ENCODE data around the gene BCAS1. TPM values are rescaled to one million over a fixed set of nuclear protein-coding genes. Genes with fewer than 3 reads are reported as not detected.

The BCAS1 gene
- total RNA-seq, 1 donor from 2014 or later, result 0.04 TPM

DNA sequence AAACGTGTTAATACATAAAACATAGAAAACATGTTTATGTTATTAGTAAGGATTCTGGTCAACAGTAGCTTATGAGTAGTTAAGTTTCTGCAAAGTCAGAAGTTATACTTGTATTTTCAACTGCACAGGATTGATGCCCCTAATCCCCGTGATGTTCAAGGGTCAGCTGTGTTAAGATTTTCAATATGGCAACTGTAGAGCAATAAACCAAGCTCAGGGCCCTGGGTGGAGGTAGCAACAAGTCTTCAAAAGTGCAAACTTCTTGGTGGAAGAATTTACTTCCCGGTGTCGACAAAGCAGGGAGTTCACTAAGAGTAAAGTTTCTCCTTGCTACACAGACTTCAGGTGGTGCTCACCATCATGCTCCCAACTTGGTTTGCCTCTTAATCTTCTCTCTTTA, 4.1 kb upstream of the BCAS1 start:
- no peaks in the 10 kb centered on the region for H3K36me3 ChIP-seq (ENCODE audit: control insufficient read depth, insufficient read depth, low read length)
- no peak for DNase-seq (ENCODE audit: low read depth)
- no peak overlapping the region for H3K4me3 ChIP-seq (ENCODE audit: low read depth, low read length)
- no peak for TF ChIP-seq CTCF (IDR thresholded peaks at IDR 0.05; ENCODE audit: insufficient read depth, low read length, poor library complexity, severe bottlenecking)
- H3K27me3 ChIP-seq (ENCODE audit: control insufficient read depth, insufficient read depth, low read length), result no peaks in the 10 kb centered on the region

DNA sequence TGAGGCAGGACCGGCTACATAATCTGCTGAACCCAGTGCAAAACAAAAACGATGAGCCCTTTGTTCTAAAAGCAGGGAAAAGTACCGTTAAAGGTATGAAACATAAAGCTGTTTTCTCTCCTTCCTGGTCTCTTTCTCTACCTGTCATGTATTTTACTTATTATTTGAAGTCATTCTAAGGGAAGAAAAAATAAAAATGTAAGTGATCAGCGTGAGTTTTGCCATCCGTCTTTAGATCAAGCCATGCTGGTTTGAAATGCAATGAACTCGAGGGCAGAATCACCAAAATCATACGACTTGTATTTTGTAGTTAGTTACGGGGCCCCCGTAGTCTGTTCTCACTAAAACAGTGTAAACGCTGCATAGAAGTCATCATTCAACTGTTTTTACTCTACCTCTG, 2.9 kb upstream of the BCAS1 start:
- Histone ChIP-seq H3K27me3 (ENCODE audit: control insufficient read depth, insufficient read depth, low read length) (no peaks in the 10 kb centered on the region), H3K36me3 (ENCODE audit: control insufficient read depth, insufficient read depth, low read length) (no peaks in the 10 kb centered on the region), H3K4me3 (ENCODE audit: low read depth, low read length) (no peak overlapping the region)
- TF ChIP-seq CTCF (IDR thresholded peaks at IDR 0.05; ENCODE audit: insufficient read depth, low read length, poor library complexity, severe bottlenecking), result no peak
- no peak for DNase-seq (ENCODE audit: low read depth)

GRCh38 chr20:54069501-54069971, 858 bp downstream of the BCAS1 start:
- TF ChIP-seq CTCF (IDR thresholded peaks at IDR 0.05; ENCODE audit: insufficient read depth, low read length, poor library complexity, severe bottlenecking), result no peak
- Histone ChIP-seq H3K27me3 (ENCODE audit: control insufficient read depth, insufficient read depth, low read length) (no peaks in the 10 kb centered on the region), H3K4me3 (ENCODE audit: low read depth, low read length) (no peak overlapping the region), H3K36me3 (ENCODE audit: control insufficient read depth, insufficient read depth, low read length) (no peaks in the 10 kb centered on the region)
- no peak for DNase-seq (ENCODE audit: low read depth)

- DNase-seq (ENCODE audit: low read depth), result no peak
Measured at GRCh38 chr20:54068966-54069365, 1.4 kb downstream of the BCAS1 start.

DNA sequence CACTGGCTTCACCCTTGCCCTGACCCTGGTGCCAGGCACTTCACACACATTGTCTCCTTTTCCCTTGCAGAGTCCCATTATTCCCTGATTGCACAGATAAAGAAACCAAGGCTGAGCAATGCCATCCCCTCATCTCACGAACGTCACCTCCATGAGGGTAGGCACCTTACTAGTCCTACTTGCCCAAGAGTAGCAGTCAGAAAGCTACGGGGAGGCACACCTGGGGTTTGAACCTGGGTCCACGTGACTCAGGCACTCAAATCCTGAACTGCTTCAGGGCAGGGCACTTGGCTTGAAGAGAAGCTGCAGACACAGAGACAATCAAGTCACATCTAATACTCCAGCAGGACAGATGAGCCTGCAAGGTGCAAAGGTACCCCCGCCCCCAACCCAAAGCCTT, 1.9 kb downstream of the BCAS1 start:
- TF ChIP-seq CTCF (IDR thresholded peaks at IDR 0.05; ENCODE audit: insufficient read depth, low read length, poor library complexity, severe bottlenecking), result no peak
- Histone ChIP-seq H3K27me3 (ENCODE audit: control insufficient read depth, insufficient read depth, low read length) (no peaks in the 10 kb centered on the region), H3K36me3 (ENCODE audit: control insufficient read depth, insufficient read depth, low read length) (no peaks in the 10 kb centered on the region), H3K4me3 (ENCODE audit: low read depth, low read length) (no peak overlapping the region)
- no peak for DNase-seq (ENCODE audit: low read depth)

More at GRCh38 chr20:54068966-54069365, 1.4 kb downstream of the BCAS1 start:
- no peak for TF ChIP-seq CTCF (IDR thresholded peaks at IDR 0.05; ENCODE audit: insufficient read depth, low read length, poor library complexity, severe bottlenecking)
- no peaks in the 10 kb centered on the region for H3K36me3 ChIP-seq (ENCODE audit: control insufficient read depth, insufficient read depth, low read length)
- H3K27me3 ChIP-seq (ENCODE audit: control insufficient read depth, insufficient read depth, low read length), result no peaks in the 10 kb centered on the region
- no peak overlapping the region for H3K4me3 ChIP-seq (ENCODE audit: low read depth, low read length)

- Histone ChIP-seq H3K36me3 (ENCODE audit: control insufficient read depth, insufficient read depth, low read length) (no peaks in the 10 kb centered on the region), H3K27me3 (ENCODE audit: control insufficient read depth, insufficient read depth, low read length) (no peaks in the 10 kb centered on the region), H3K4me3 (ENCODE audit: low read depth, low read length) (no peak overlapping the region)
- TF ChIP-seq CTCF (IDR thresholded peaks at IDR 0.05; ENCODE audit: insufficient read depth, low read length, poor library complexity, severe bottlenecking), result no peak
- DNase-seq (ENCODE audit: low read depth), result peak; percentile 98
Measured at GRCh38 chr20:54067606-54068174, 2.7 kb downstream of the BCAS1 start.

Measured in kidney epithelial cell (primary cell).